Hematopoietic multipotent progenitor cell treated with erythropoietin and hydrocortisone succinate and interleukin-3 and kit ligand, for 15 days (in vitro differentiated cells): ENCODE data around the gene USP12.
"Not testable (repeated sequence)": the region's sequence is repeated elsewhere in the genome, so short reads cannot be mapped to it uniquely, and the experiment has no call there.

Source experiments
- DNase-seq: peaks from one replicate; pipeline ENCODE4 v3.0.0-alpha.2; 2015; ENCODE audit warnings: low spot score

USP12 gene

GRCh38 chr13:27076421-27076820 is 95.2 kb downstream of the USP12 start:
- no peak for DNase-seq

- DNase-seq: no peak
Observed at GRCh38 chr13:27073186-27073585, 98.4 kb downstream of the USP12 start.

- not testable (repeated sequence) for DNase-seq
Observed at GRCh38 chr13:27066123-27066522, 105.5 kb downstream of the USP12 start.

GRCh38 chr13:27065582-27065981 is 106.0 kb downstream of the USP12 start:
- DNase-seq: no peak

GRCh38 chr13:27064252-27064995 is 107.2 kb downstream of the USP12 start:
- no peak for DNase-seq

- no peak for DNase-seq
Observed at GRCh38 chr13:27057817-27058216, 113.8 kb downstream of the USP12 start.

GRCh38 chr13:27055526-27055925 is 116.1 kb downstream of the USP12 start:
- DNase-seq: no peak

- no peak for DNase-seq
Observed at GRCh38 chr13:27054760-27055159, 116.9 kb downstream of the USP12 start.

GRCh38 chr13:27053902-27054595 is 117.6 kb downstream of the USP12 start:
- DNase-seq: no peak

GRCh38 chr13:27053210-27053884 is 118.3 kb downstream of the USP12 start:
- DNase-seq: no peak

GRCh38 chr13:27052551-27053208 is 118.9 kb downstream of the USP12 start:
- no peak for DNase-seq

- DNase-seq: no peak
Observed at GRCh38 chr13:27047081-27047480, 124.5 kb downstream of the USP12 start.

- no peak for DNase-seq
Observed at GRCh38 chr13:27044837-27045570, 126.6 kb downstream of the USP12 start.

- no peak for DNase-seq
Observed at GRCh38 chr13:27043013-27043412, 128.6 kb downstream of the USP12 start.

GRCh38 chr13:27041341-27041740 is 130.3 kb downstream of the USP12 start:
- no peak for DNase-seq

- DNase-seq: no peak
Observed at GRCh38 chr13:27040826-27041108, 130.8 kb downstream of the USP12 start.

- DNase-seq: no peak
Observed at GRCh38 chr13:27039171-27039701, 132.4 kb downstream of the USP12 start.

- no peak for DNase-seq
Observed at GRCh38 chr13:27038323-27038722, 133.3 kb downstream of the USP12 start.

- DNase-seq: no peak
Observed at GRCh38 chr13:27037571-27037970, 134.0 kb downstream of the USP12 start.

- no peak for DNase-seq
Observed at GRCh38 chr13:27037171-27037570, 134.4 kb downstream of the USP12 start.

GRCh38 chr13:27036236-27036981 is 135.2 kb downstream of the USP12 start:
- DNase-seq: no peak
